ENCODE results near the gene TRIM71.

The TRIM71 gene

GRCh38 chr3:32946973-32947788 is 129.4 kb downstream of the TRIM71 start:
- DNase-seq: no peak
